Caco-2 (cell line): ENCODE data around the gene LGALS3. TPM values are rescaled to one million over a fixed set of nuclear protein-coding genes. Genes with fewer than 3 reads are reported as not detected.

Source experiments
- BruUV-seq: library from RNA; stranded (reverse); fragments of 400-500 nt; replicated peaks from 2 replicates; lab custom pipeline; 2021; lab: Mats Ljungman, UMichigan
- CTCF ChIA-PET: fragments of 300-600 bp; sonication (Branson Sonifier 250); formaldehyde crosslinking; loops from one replicate; lab custom pipeline; 2022; ENCODE audit warnings: antibody characterized with exemption; lab: Charles Lee
- POLR2A ChIA-PET: fragments of 300-600 bp; sonication (Branson Sonifier 250); formaldehyde crosslinking; loops from one replicate; lab custom pipeline; 2022; ENCODE audit warnings: antibody characterized with exemption; lab: Charles Lee
- DNase-seq, 2 experiments: peaks; one replicate each; pipeline versions ENCODE4 v3.0.0 to v3.0.0-alpha.2; 2020 to 2022
- H3K27me3 ChIP-seq: replicated peaks from 2 replicates; pipeline ENCODE4 v1.6.0; 2011; ENCODE audit warnings: low read length; ENCODE audit not compliant: control insufficient read depth, insufficient read depth
- H3K36me3 ChIP-seq: 2 replicates; pipeline ENCODE4 v1.5.1; 2011; ENCODE audit warnings: low read length; ENCODE audit not compliant: control insufficient read depth, insufficient read depth
- H3K4me1 ChIP-seq: fragments of 250-450 bp; sonication (Bioruptor Pico); 2 replicates; pipeline ENCODE4 v1.5.1; 2020; ENCODE audit warnings: mild to moderate bottlenecking
- H3K4me3 ChIP-seq: 2 replicates; pipeline ENCODE4 v1.5.1; 2011; ENCODE audit warnings: low read depth, mild to moderate bottlenecking, control low read depth, low read length
- H3K9me3 ChIP-seq: fragments of 250-450 bp; sonication (Bioruptor Pico); 2 replicates; pipeline ENCODE4 v1.5.1; 2020; ENCODE audit warnings: mild to moderate bottlenecking, moderate library complexity
- H3K27ac Mint-ChIP-seq: one replicate; pipeline ENCODE4 v1.8.0; 2022; ENCODE audit warnings: mixed read lengths; ENCODE audit not compliant: unreplicated experiment
- H3K27me3 Mint-ChIP-seq: one replicate; pipeline ENCODE4 v1.8.0; 2022; ENCODE audit warnings: mixed read lengths; ENCODE audit not compliant: insufficient read depth, unreplicated experiment
- H3K36me3 Mint-ChIP-seq: one replicate; pipeline ENCODE4 v1.8.0; 2022; ENCODE audit warnings: mild to moderate bottlenecking, mixed read lengths; ENCODE audit not compliant: insufficient read depth, unreplicated experiment
- H3K4me1 Mint-ChIP-seq: one replicate; pipeline ENCODE4 v1.8.0; 2022; ENCODE audit warnings: low read depth, mixed read lengths; ENCODE audit not compliant: unreplicated experiment
- H3K4me3 Mint-ChIP-seq: one replicate; pipeline ENCODE4 v1.8.0; 2022; ENCODE audit warnings: mild to moderate bottlenecking, moderate library complexity, mixed read lengths; ENCODE audit not compliant: unreplicated experiment
- H3K9me3 Mint-ChIP-seq: one replicate; pipeline ENCODE4 v1.8.0; 2022; ENCODE audit warnings: mixed read lengths; ENCODE audit not compliant: unreplicated experiment
- intact Hi-C: fragments of 100-400 bp; cut with micrococcal nuclease; formaldehyde crosslinking; loops from one replicate; pipeline ENCODE4 v1.10.0; 2022; ENCODE audit not compliant: unreplicated experiment
- total RNA-seq: library from RNA; stranded (reverse); gene quantifications from 2 replicates; pipeline ENCODE4 v1.2.3, GENCODE V29; 2022
- TF ChIP-seq, protein P1 (sequence below), 2 experiments: fragments of 200-600 bp in 1 of 2; IDR thresholded peaks; 1 replicate in 1 of 2; 2 replicates in 1 of 2; pipeline versions ENCODE4 v1.5.1 to v1.8.0; 2011 to 2022; ENCODE audit warnings: antibody characterized with exemption in 1 of 2, control low read depth in 1 of 2, inconsistent platforms in 1 of 2, low read depth in 1 of 2, low read length in 1 of 2, mild to moderate bottlenecking in 1 of 2, moderate library complexity in 1 of 2; ENCODE audit not compliant: insufficient read depth in 1 of 2, severe bottlenecking in 1 of 2, unreplicated experiment in 1 of 2

LGALS3 gene
- total RNA-seq, 1 experiment from 2014 or later: 206 TPM

GRCh38 chr14:55103971-55104954, 24.8 kb upstream of the LGALS3 start:
- CTCF ChIA-PET: interaction anchor here (1.0 to 2.2 kb wide), 6 partner anchors 10 to 77 kb away, joined by 3 to 7 read pairs (median 4); partner anchors contain the start of genes MAPK1IP1L, SOCS4 and WDHD1
- H3K4me3 ChIP-seq: no peak overlapping the region
- H3K9me3 ChIP-seq: peaks cover 10% of the 10 kb centered on the region
- intact Hi-C loops: loop anchor here (1.0 to 2.0 kb wide), 5 partner anchors 10 to 27 kb away; partner anchors contain the start of gene LGALS3
- no peaks in the 10 kb centered on the region for H3K27me3 ChIP-seq
- DNase-seq: no peak
- TF ChIP-seq, protein P1, sequence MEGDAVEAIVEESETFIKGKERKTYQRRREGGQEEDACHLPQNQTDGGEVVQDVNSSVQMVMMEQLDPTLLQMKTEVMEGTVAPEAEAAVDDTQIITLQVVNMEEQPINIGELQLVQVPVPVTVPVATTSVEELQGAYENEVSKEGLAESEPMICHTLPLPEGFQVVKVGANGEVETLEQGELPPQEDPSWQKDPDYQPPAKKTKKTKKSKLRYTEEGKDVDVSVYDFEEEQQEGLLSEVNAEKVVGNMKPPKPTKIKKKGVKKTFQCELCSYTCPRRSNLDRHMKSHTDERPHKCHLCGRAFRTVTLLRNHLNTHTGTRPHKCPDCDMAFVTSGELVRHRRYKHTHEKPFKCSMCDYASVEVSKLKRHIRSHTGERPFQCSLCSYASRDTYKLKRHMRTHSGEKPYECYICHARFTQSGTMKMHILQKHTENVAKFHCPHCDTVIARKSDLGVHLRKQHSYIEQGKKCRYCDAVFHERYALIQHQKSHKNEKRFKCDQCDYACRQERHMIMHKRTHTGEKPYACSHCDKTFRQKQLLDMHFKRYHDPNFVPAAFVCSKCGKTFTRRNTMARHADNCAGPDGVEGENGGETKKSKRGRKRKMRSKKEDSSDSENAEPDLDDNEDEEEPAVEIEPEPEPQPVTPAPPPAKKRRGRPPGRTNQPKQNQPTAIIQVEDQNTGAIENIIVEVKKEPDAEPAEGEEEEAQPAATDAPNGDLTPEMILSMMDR (IDR thresholded peaks at IDR 0.05; ENCODE audit: insufficient read depth in 1 of 2, low read depth in 1 of 2, low read length in 1 of 2, severe bottlenecking in 1 of 2, unreplicated experiment in 1 of 2): no peak
- Mint-ChIP-seq H3K27ac (peak overlapping the region; percentile 99), H3K36me3 (peaks cover 34% of the 10 kb centered on the region), H3K4me3 (peak overlapping the region; percentile 91), H3K9me3 (peaks cover 7% of the 10 kb centered on the region), H3K27me3 (no peaks in the 10 kb centered on the region), H3K4me1 (peaks cover 36% of the 10 kb centered on the region)
- POLR2A ChIA-PET: interaction anchor here (0.7 to 2.8 kb wide), 10 partner anchors 12 to 53 kb away, joined by 3 to 54 read pairs (median 9); partner anchors contain the start of genes LGALS3 and MAPK1IP1L
- peaks cover 43% of the 10 kb centered on the region for H3K4me1 ChIP-seq
- no TSS peak for BruUV-seq
- H3K36me3 ChIP-seq: no peaks in the 10 kb centered on the region

DNA sequence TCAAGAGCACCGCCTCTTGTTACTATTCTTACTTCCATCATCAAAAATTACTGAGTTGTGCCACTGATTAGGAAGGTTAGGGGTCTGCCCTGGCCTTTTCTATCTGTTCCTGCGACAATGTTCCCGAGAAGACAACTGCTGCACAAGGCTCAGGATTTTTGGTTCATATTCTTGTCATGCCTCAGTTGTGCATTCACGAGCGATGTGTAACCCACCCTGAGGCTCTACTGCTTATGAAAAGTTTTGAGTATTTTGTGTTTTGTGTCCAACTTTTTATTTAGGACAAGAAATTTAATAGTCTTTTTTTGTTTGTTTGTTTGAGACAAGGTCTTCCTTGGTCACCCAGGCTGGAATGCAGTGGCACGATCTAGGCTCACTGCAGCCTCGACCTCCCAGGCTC, 23.1 kb upstream of the LGALS3 start:
- CTCF ChIA-PET: interaction anchor here (0.5 kb wide), 1 partner anchor 22 kb away, joined by 4 read pairs; no protein-coding TSS in a partner anchor
- peaks cover 39% of the 10 kb centered on the region for H3K4me1 ChIP-seq

More for the DNA sequence above, 23.1 kb upstream of the LGALS3 start:
- Histone ChIP-seq H3K27me3 (no peaks in the 10 kb centered on the region), H3K36me3 (no peaks in the 10 kb centered on the region), H3K9me3 (peaks cover 10% of the 10 kb centered on the region), H3K4me3 (no peak overlapping the region)
- TF ChIP-seq, protein P1 (IDR thresholded peaks at IDR 0.05; ENCODE audit: insufficient read depth in 1 of 2, low read depth in 1 of 2, low read length in 1 of 2, severe bottlenecking in 1 of 2, unreplicated experiment in 1 of 2): no peak
- intact Hi-C loops: no loop called here
- Mint-ChIP-seq H3K36me3 (peaks cover 34% of the 10 kb centered on the region), H3K4me3 (peak overlapping the region; percentile 28), H3K27ac (peak overlapping the region; percentile 48), H3K9me3 (peaks cover 7% of the 10 kb centered on the region), H3K4me1 (peaks cover 31% of the 10 kb centered on the region), H3K27me3 (no peaks in the 10 kb centered on the region)
- POLR2A ChIA-PET: no interaction called here
- BruUV-seq: no TSS peak
- no peak for DNase-seq
